ENCODE results near the gene MAMDC2. TPM values are rescaled to one million over a fixed set of nuclear protein-coding genes. Genes with fewer than 3 reads are reported as not detected.
"Not testable (repeated sequence)": the region's sequence is repeated elsewhere in the genome, so short reads cannot be mapped to it uniquely, and the experiment has no call there.

MAMDC2 gene
- total RNA-seq, 2 donors from 2014 or later, result 0.44 to 1.4 TPM

GRCh38 chr9:70197216-70198044, 153.8 kb downstream of the MAMDC2 start:
- peaks cover 1% of the 10 kb centered on the region for H3K9me3 Mint-ChIP-seq
- no peak for TF ChIP-seq CTCF (conservative IDR thresholded peaks at IDR 0.05)
- H3K36me3 Mint-ChIP-seq (ENCODE audit: low read depth), result no peaks in the 10 kb centered on the region
- no peaks in the 10 kb centered on the region for H3K27me3 ChIP-seq (ENCODE audit: control insufficient read depth, insufficient read depth, low read length, poor library complexity, severe bottlenecking)
- H3K36me3 ChIP-seq (ENCODE audit: control insufficient read depth, insufficient read depth, low read length), result no peaks in the 10 kb centered on the region
- no peaks in the 10 kb centered on the region for H3K27me3 Mint-ChIP-seq (ENCODE audit: insufficient read depth)
- H3K4me3 ChIP-seq (ENCODE audit: low read length), result no peak overlapping the region
- no peak overlapping the region for H3K4me3 Mint-ChIP-seq
- H3K27ac ChIP-seq (ENCODE audit: low read depth, low read length), result no peak overlapping the region
- no peaks in the 10 kb centered on the region for H3K4me1 Mint-ChIP-seq
- DNase-seq, result no peak
- no peak overlapping the region for H3K9ac ChIP-seq (ENCODE audit: extremely low read depth, low read length, poor library complexity, severe bottlenecking)
- H3K27ac Mint-ChIP-seq, result no peak overlapping the region
- no peaks in the 10 kb centered on the region for H3K4me1 ChIP-seq (ENCODE audit: control insufficient read depth, insufficient read depth, low read length)
- no peaks in the 10 kb centered on the region for H3K9me3 ChIP-seq (ENCODE audit: control insufficient read depth, low read length)
- 91 to 92% methylated on average over 4 to 8 of the region's 9 CpGs for WGBS, 2 experiments (ENCODE audit: insufficient coverage in 1 of 2, insufficient read length in 1 of 2)

GRCh38 chr9:70204743-70205142, 161.1 kb downstream of the MAMDC2 start:
- not testable (repeated sequence) for H3K27me3 Mint-ChIP-seq (ENCODE audit: insufficient read depth); H3K9me3 ChIP-seq (ENCODE audit: control insufficient read depth, low read length); H3K4me3 ChIP-seq (ENCODE audit: low read length); H3K4me1 ChIP-seq (ENCODE audit: control insufficient read depth, insufficient read depth, low read length); H3K36me3 ChIP-seq (ENCODE audit: control insufficient read depth, insufficient read depth, low read length); H3K4me1 Mint-ChIP-seq; DNase-seq; H3K27me3 ChIP-seq (ENCODE audit: control insufficient read depth, insufficient read depth, low read length, poor library complexity, severe bottlenecking); H3K9ac ChIP-seq (ENCODE audit: extremely low read depth, low read length, poor library complexity, severe bottlenecking); H3K36me3 Mint-ChIP-seq (ENCODE audit: low read depth); H3K27ac ChIP-seq (ENCODE audit: low read depth, low read length)
- WGBS, 2 experiments (ENCODE audit: insufficient coverage in 1 of 2, insufficient read length in 1 of 2), result 85 to 87% methylated on average over 9 to 16 of the region's 16 CpGs
- H3K9me3 Mint-ChIP-seq, result peaks cover 36% of the 10 kb centered on the region
- peak overlapping the region; percentile 50 for H3K4me3 Mint-ChIP-seq
- H3K27ac Mint-ChIP-seq, result peak overlapping the region; percentile 87

- H3K27me3 ChIP-seq (ENCODE audit: control insufficient read depth, insufficient read depth, low read length, poor library complexity, severe bottlenecking), result no peaks in the 10 kb centered on the region
- peaks cover 6% of the 10 kb centered on the region for H3K9me3 ChIP-seq (ENCODE audit: control insufficient read depth, low read length)
- TF ChIP-seq CTCF (conservative IDR thresholded peaks at IDR 0.05), result no peak
- H3K27ac Mint-ChIP-seq, result no peak overlapping the region
- H3K36me3 Mint-ChIP-seq (ENCODE audit: low read depth), result peaks cover 7% of the 10 kb centered on the region
- peak overlapping the region; percentile 50 for H3K4me3 Mint-ChIP-seq
- no peak overlapping the region for H3K27ac ChIP-seq (ENCODE audit: low read depth, low read length)
- DNase-seq, result no peak
- no peak overlapping the region for H3K4me3 ChIP-seq (ENCODE audit: low read length)
- H3K27me3 Mint-ChIP-seq (ENCODE audit: insufficient read depth), result no peaks in the 10 kb centered on the region
- 64 to 71% methylated on average over 3 of the region's 3 CpGs for WGBS, 2 experiments (ENCODE audit: insufficient coverage in 1 of 2, insufficient read length in 1 of 2)
- H3K36me3 ChIP-seq (ENCODE audit: control insufficient read depth, insufficient read depth, low read length), result no peaks in the 10 kb centered on the region
- peaks cover 42% of the 10 kb centered on the region for H3K9me3 Mint-ChIP-seq
- H3K4me1 ChIP-seq (ENCODE audit: control insufficient read depth, insufficient read depth, low read length), result no peaks in the 10 kb centered on the region
- no peak overlapping the region for H3K9ac ChIP-seq (ENCODE audit: extremely low read depth, low read length, poor library complexity, severe bottlenecking)
- no peaks in the 10 kb centered on the region for H3K4me1 Mint-ChIP-seq
Measured at GRCh38 chr9:70205366-70206020, 161.8 kb downstream of the MAMDC2 start.
